ENCODE data around the gene MRLN.

The MRLN gene

GRCh38 chr10:59705931-59706330 is 47.3 kb downstream of the MRLN start:
- no peak for DNase-seq (ENCODE audit: low read depth)

GRCh38 chr10:59704630-59705029 is 48.6 kb downstream of the MRLN start:
- DNase-seq (ENCODE audit: low read depth), result no peak

GRCh38 chr10:59702347-59702746 is 50.9 kb downstream of the MRLN start:
- DNase-seq (ENCODE audit: low read depth), result no peak

GRCh38 chr10:59700709-59701108 is 52.5 kb downstream of the MRLN start:
- DNase-seq (ENCODE audit: low read depth), result no peak

- no peak for DNase-seq (ENCODE audit: low read depth)
Observed at GRCh38 chr10:59698326-59698725, 54.9 kb downstream of the MRLN start.

GRCh38 chr10:59695637-59696036 is 57.6 kb downstream of the MRLN start:
- DNase-seq (ENCODE audit: low read depth), result no peak

GRCh38 chr10:59694936-59695335 is 58.3 kb downstream of the MRLN start:
- DNase-seq (ENCODE audit: low read depth), result no peak

GRCh38 chr10:59692113-59692512 is 61.1 kb downstream of the MRLN start:
- DNase-seq (ENCODE audit: low read depth), result no peak

GRCh38 chr10:59688921-59689351 is 64.3 kb downstream of the MRLN start:
- DNase-seq (ENCODE audit: low read depth), result no peak

GRCh38 chr10:59687657-59688056 is 65.6 kb downstream of the MRLN start:
- no peak for DNase-seq (ENCODE audit: low read depth)

Data from stimulated activated CD8-positive, alpha-beta memory T cell treated with anti-CD3 and anti-CD28 coated beads, Interleukin-15, amount 100 ng/mL, for 24 hours (primary cell).